GM19324 (cell line): Measurements from ENCODE around the gene C19orf67.

Experiments
- ATAC-seq: cut with Tn5 transposase; IDR thresholded peaks from one replicate; pipeline ENCODE4 v1.9.1; 2021; ENCODE audit warnings: mild to moderate bottlenecking, moderate library complexity; ENCODE audit not compliant: unreplicated experiment, low FRiP score

The C19orf67 gene

DNA sequence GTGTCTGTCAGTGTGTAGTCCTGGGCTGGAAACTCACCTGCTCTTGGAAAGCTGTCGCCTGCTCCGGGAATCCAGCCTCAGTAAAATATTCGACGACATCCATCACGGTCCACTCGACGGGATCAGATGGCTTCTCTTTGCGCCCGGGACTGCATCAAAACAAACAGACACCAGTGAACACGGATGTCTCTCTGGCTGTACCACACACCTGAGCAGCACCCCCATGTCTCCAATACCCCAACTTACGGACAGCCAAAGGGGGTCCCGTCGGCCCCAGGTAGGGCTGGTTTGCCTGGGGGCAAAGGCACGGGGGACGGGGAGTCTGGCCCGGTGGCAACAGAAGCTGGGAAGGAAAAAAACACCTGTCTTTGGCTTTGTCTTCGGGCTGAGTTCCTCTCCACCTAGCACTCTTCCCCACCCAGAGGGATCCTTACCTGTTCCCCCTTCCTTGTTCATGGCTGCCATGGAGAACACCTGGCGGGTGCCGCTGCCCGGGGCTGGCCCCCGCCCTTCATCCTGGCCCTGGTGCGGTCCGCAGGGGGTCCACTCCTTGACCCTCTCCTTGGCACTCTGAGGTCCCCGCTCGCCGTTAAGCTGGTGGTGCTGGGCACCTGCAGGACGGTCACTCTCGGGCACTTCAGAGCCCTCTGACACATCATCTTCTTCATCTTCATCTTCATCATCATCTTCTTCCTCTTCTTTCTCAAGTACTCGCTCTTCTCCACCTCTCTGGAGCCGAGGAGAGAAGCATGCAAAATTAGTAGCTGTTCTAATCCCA, 3.2 kb upstream of the C19orf67 start:
- ATAC-seq = no peak

DNA sequence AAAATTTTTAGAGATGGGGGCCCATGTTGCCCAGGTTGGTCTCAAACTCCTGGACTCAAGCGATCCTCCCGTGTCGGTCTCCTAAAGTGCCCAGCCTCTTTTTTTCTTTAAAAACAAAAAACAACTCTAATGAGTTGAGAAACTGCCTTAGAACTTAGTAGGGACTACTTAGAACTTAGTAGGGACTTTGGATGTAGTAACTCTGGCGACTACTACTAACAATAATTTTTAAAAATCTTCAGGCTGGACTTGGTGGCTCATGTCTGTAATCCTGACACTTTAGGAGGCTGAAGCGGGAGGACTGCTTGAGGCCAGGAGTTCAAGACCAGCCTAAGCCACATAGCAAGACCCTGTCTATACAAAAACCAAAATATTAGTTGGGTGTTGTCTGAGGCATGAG, 515 bp upstream of the C19orf67 start:
- no peak for ATAC-seq

DNA sequence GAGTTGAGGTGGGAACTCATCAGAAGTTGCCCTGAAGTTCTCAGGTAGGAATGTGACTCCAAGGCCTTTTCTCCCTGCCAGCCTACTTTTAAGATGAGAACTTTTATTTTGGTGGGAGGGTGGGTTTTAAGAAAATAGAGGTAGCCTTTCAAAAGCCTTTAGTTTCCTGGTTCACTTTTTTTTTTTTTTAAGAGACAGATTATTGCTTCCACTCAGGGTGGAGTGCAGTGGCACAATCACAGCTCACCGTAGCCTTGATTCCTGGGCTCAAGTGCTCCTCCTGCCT, 3.0 kb downstream of the C19orf67 start:
- no peak for ATAC-seq

DNA sequence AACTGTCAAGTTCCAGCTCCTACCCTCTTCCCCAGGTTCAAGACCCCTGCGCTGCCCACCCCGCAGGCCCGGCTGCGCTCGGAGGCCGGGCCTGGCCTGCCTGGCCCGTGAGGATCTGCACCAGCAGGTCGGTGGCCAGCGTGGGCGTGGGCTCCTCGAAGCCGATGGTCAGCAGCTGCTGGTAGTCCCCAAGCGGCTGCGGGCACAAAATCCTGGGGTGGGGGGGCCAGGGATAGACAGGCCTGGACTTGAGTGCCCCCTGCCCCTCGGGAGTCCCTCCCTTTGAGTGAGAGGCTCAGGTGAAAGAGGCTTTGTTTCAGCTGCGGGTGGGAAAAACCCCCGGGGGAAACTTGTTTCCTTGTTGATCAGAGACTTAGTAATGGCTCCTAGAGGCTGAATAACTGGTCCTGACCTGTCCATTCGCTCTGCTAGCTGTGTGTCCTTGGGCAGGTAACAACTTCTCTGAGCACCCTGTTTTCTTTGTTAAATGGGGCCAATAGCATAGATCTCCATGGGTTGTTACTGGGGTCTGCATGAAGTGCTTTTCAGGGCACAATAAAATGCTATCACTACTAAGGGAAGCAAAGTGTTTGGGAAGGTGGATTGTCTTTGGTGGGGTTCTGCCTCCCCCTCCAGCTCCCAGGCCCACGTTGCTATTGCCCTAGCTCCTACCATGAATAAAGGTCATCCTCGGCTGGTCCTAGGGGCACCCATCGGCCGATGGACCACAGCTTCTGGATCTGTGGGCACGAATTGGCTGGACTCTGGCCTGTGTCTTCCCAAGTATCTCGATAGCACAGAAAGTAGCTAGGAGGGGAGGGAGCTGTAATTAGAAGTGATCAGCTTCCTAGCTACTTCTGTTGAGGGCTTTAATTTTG, 3.5 kb downstream of the C19orf67 start:
- no peak for ATAC-seq

DNA sequence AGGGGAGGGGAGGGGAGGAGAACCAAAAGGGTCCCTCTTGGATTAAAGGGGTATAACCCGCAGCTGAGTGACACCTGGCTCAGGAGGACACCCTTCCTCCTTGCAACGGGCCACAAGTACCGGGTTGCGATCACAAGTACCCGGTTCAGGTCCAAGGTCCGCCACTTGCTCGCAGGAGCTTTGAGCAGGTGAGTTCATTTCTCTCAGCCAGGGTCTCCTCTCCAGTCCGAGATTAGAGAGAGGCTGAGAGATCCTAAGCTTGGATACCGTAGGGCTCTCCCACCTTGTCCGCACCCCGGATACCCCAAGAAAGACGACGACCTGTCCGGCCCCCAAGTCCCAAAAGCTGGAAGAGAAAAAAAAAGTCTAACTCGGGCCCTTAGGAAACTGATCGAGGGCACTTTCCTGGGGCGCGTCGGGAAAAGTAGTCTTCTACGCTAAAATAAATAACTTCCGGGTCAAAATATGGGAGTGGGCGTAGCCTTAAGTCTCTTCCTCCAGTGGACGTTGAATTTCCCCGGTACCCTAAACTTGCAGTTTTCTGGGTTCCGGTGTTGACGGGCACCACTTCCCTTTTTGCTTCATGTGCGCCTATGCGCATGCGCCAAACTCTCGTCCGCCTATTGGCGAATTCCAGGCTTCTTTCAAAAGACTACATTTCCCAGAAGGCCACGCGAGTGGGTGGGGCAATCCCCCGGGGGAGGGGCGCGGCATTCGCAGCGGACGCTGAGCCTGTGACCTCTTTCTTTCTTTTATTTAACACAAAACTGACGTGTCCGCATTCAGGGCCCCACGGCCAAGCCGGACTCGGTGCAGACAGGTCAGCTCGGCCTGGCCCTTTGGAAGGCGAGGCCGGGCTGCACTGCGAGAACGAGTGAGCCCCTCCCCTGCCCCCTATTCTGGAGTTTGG, 4.4 kb downstream of the C19orf67 start:
- peak; percentile 95 for ATAC-seq

DNA sequence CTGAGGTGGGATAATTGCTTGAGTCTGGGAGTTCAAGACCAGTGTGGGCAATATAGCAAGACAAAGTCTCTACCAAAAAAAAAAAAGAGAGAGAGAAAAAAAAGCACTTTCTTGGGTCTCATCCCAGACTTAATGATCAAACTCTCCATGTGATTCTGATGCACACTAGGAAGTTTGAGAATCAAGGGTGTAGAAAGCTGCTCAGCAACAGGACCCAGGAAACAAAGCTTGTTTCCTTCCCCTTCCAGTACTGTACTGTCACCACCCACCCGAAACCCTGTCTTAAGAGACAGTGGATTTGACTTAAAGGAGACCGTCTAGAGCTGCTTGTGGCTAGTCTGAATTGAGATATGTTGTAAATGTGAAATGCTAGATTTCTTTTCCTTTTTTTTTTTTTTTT, 7.2 kb downstream of the C19orf67 start:
- no peak for ATAC-seq

DNA sequence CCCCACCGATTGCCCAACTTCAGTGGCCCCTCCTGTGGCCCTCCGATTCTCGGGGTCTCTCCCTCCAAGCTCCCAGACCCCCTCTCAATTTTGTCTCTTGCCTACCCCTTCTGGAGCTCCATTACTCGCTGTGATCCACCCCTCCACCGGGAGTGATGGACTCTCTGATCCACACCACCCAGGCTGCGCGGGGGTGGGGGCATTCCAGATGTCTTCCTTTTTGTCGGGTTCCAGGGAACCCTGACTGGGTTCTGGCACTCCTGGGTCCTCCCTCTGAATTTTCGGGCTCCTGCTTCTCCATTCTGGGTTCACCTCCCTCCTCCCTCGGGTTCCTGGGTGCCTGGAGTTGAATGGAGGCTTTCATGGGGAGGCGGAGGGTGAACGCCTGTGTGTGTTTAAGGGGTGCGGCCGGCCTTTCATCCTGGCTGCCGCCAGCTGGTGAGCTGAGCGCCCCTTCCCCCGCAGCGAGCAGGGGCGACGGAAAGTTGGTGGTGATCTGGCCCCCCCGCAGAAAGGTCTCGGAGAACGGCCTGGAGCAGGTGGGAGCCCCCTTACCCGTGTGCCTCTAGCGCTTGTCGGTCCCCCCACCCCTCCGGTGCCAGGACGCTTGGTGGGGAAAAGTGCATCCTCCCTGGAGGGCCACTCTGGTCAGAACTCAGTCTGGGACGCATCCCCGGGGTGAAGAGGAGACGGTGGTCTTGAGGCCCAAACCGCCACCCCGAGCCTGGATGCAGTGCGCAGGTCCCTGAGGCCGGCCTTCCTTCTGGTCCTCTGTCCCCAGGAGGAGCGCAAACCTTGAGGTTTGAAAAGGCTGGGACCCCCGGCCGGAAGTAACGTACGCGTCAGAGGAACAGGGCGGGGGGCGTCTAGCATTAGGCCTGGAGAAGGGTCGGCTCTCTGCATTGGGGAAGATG, 11.4 kb downstream of the C19orf67 start:
- ATAC-seq = no peak

DNA sequence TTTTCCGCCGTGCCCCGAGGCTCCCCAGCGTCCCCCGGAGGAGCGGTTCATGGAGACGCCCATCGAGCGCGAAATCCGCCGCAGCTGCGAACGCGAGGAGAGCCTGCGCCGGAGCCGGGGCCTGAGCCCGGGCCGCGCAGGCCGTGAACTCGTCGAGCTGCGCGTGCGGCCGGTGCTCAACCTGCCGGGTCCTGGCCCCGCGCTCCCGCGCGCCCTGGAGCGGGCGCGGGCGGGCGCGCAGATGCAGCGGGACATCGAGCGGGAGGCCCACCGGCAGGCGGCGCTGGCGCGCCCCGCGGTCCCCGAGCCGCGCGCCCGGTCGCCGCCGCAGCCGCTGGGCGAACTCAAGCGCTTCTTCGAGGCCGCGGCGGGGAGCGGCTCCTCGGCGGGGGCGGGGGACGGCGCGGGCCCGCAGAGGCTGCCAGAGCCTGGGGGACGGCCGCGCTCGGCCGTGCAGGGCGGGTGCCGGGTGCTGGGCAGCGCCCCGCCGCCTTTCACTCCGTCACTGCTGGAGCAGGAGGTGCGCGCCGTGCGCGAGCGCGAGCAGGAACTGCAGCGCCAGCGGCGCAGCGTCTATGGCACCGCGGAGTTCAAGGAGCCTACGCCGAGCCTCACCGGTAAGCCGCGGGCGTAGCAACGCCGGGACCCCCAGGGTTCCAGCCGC, 12.2 kb downstream of the C19orf67 start:
- peak; percentile 63 for ATAC-seq

DNA sequence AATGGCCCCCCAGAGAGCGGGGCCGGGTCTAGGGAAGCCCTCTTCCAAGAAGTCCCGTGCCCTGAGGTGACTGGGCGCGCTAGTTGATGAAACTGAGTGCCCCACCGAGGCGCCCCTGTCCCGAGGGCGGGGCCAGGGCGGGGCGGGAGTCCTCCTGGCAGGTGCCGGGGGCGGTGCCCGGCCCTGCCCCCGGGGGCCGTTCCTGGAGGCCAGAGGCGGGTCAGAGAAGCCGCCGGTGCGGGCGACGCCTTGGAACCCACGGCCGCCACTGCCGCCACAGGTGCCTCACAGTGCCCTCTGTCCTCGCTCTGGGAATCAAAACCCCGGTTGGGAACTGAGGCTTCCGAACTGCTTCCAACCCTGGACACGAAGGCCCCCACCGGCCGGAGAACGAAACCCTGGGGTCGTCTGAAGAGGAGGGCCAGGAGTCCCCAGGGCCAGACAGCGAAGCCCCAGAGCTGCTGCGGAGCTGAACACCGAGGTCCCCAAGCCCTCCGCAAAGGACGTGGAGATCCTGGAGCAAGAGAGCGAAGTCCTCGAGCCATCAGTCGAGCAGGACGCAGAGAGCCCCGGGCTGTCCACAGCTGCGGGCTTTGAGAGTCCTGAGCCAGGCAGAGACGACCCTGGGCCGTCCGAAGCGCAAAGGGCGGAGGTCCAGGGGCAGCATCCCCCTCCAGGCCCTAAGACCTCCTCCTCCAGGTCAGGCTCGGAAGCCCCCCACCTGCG, 12.9 kb downstream of the C19orf67 start, which contains the start of gene MISP3:
MISP3 (plus strand) TSS at position 252 of the 726 bp plus-strand sequence. CDS start 524 bp downstream, outside the sequence.
- peak; percentile 29 for ATAC-seq

DNA sequence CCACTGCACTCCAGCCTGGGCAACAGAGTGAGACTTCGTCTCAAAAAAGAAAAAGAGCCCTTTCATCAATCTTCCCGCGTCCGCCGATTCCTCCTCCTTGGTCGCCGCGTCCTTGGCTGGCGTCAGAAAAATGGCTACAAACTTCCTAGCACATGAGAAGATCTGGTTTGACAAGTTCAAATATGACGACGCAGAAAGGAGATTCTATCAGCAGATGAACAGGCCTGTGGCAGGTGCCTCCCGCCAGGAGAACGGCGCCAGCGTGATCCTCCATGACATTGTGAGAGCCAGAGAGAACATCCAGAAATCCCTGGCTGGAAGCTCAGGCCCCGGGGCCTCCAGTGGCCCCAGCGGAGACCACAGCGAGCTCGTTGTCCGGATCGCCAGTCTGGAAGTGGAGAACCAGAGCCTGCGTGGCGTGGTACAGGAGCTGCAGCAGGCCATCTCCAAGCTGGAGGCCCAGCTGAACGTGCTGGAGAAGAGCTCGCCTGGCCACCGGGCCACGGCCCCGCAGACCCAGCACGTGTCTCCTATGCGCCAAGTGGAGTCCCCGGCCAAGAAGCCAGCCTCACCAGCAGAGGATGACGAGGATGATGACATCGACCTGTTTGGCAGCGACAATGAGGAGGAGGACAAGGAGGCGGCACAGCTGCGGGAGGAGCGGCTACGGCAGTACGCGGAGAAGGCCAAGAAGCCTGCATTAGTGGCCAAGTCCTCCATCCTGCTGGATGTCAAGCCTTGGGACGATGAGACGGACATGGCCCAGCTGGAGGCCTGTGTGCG, 15.1 kb downstream of the C19orf67 start:
- no peak for ATAC-seq

DNA sequence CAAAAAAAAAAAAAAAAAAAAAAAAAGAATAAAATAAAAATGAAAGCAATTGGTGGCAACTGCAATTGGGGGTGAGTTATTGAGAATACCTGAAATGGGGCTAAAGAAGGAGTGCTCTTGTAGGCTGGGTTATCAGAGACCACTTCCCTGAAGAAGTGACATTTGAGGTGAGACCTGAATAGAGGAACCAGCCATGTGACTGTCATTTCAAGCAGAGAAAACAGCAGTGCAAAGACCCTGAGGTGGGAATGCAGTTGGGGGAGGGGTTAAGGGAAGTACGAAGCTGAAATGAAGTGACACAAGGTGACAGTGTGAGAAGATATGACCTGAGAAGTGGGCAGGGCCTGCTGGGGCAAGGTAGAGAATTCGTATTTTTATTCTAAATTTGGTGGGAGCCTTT, 19.4 kb downstream of the C19orf67 start:
- ATAC-seq = no peak

DNA sequence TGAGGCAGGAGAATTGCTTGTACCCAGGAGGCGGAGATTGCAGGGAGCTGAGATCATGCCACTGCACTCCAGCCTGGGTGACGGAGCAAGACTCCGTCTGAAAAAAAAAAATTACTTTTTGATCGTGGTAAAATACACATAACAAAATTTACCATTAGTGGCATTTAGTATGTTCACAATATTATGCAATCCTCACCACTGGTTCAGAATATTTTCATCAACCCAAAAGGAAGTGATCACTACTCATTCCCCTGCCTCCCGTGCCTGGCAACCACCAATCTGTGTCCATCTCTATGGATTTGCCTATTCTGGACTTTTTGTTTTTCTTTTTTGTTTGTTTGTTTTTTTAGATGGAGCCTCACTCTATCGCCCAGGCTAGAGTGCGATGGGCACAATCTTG, 22.5 kb downstream of the C19orf67 start:
- ATAC-seq = no peak

DNA sequence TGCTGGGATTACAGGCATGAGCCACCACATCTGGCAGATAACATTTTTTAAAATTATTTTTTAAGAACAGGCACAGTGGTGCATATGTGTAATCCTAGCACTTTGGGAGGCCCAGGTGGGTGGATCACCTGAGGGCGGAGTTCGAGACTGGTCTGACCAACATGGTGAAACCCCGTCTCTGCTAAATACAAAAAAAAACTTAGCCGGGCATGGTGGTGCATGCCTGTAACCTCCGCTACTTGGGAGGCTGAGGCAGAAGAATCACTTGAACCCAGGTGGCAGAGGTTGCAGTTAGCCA, 23.1 kb downstream of the C19orf67 start:
- ATAC-seq = no peak

DNA sequence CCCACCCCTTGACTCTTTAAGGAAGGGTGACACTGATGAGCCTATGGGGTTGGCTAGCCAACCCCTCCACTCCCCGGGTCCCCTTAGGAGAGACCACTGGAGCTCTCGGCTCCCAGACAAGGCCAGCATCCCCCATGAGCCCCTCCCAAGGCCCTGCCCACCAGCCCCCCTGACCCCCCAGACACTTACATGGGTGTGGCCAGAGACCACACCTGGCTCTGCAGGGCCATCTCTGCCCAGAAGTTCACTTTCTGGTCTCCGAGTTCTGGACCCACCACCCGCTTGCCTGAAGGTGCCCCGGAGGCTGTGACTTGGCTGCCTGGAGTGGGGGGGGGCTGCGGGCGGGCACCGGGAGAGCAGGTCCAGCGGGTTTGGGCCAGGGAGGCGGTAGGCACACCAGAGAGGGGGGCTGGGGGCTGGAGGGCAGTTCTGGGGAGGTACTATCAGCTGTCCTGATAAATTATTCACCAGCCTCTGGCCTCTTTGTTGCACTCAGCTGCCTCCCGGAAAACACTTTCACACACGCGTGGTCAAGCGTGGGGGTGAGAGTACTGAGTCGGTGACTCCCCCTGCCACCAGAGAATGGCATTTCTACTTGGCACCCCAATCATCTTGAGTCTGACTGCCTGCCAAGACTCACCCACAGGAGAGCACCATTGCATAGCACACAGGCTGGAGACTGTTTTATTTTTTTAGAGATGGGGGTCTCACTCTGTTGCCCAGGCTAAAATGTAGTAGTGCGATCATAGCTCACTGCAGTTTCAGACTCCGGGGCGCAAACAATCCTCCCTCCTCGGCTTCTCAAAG, 23.6 kb downstream of the C19orf67 start, which contains the start of gene PALM3:
PALM3 (minus strand) TSS at position 326 of the 807 bp plus-strand sequence; CDS start at position 230, 96 bp downstream.
- ATAC-seq = no peak

DNA sequence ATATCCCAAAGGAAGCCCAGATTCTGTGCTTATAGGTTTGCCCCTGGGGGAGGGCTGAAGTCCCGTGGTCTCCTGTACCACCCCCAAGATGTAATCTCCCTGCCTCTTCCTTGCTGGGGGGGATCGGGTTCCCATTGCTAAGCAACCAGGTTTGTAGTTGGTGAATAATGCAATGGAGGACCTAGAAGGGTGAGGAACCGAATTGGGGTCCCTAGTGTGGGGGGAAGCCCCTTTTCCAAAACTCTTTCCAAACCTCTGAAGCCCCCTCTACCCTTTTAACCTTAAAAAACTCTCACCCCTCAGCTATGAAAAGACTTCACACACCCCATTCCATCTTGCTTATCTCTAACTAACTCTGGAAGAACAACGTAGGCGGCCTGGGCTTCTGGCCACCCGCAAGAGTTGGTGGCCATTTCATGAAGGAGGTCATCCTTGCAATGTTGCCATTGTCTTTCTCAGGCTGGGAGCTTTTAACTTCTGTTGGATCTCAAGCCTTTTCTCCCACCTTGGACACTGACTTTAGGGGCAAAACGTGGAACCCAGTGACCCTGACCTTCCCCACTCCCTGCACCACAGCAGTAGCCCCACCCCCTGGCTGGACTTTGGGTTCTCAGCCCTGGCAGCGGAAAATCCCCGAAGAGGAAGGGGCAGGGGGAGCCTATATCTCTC, 24.4 kb downstream of the C19orf67 start:
- no peak for ATAC-seq

DNA sequence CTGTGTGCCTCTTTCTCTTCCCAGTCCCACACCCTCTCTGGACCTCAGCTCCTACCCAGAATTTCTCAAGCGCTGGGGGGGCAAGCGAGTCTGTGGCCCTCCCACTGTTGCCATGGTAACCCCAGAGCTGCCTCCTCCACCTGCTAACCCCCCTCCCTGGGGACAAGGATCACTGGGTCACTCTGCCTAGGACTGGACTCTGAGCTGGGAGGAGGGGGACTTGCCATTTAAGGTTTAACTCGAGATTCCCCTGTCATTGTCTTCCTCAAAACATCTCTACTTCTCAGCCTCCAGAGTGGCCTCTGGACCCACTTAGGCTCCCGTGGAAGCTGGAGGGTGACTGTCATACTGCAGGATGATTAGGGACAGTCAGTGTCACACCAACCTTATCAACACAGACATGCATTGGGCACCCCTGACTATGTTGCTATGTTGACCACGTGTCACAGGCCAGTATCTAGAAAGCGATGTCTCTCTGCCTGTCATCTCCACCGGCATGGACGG, 25.9 kb downstream of the C19orf67 start:
- ATAC-seq = no peak
